Endothelial cell (in vitro differentiated cells): ENCODE measurements around the gene OTOF. TPM values are rescaled to one million over a fixed set of nuclear protein-coding genes. Genes with fewer than 3 reads are reported as not detected.

ENCODE experiments used
- DNase-seq: peaks from one replicate; pipeline ENCODE4 v3.0.0; 2021; ENCODE audit warnings: low spot score
- H3K27ac Mint-ChIP-seq: one replicate; pipeline ENCODE4 v1.8.0; 2021; ENCODE audit warnings: mixed read lengths, inconsistent platforms; ENCODE audit not compliant: unreplicated experiment
- H3K27me3 Mint-ChIP-seq: one replicate; pipeline ENCODE4 v1.8.0; 2021; ENCODE audit warnings: mild to moderate bottlenecking, moderate library complexity, mixed read lengths, inconsistent platforms; ENCODE audit not compliant: unreplicated experiment
- H3K36me3 Mint-ChIP-seq: one replicate; pipeline ENCODE4 v1.8.0; 2021; ENCODE audit warnings: mild to moderate bottlenecking, low read depth, mixed read lengths, inconsistent platforms; ENCODE audit not compliant: unreplicated experiment
- H3K4me1 Mint-ChIP-seq: one replicate; pipeline ENCODE4 v1.8.0; 2021; ENCODE audit warnings: mild to moderate bottlenecking, mixed read lengths, inconsistent platforms; ENCODE audit not compliant: unreplicated experiment
- H3K4me3 Mint-ChIP-seq: one replicate; pipeline ENCODE4 v1.8.0; 2021; ENCODE audit warnings: mild to moderate bottlenecking, mixed read lengths, inconsistent platforms; ENCODE audit not compliant: unreplicated experiment
- H3K9me3 Mint-ChIP-seq: one replicate; pipeline ENCODE4 v1.8.0; 2021; ENCODE audit warnings: mixed read lengths, inconsistent platforms; ENCODE audit not compliant: unreplicated experiment
- total RNA-seq: library from RNA; stranded (reverse); fragmentation: NEBNext Ultra II Directional; extraction: Animal tissue kit (Norgen Biotek cat#: 25700); gene quantifications from one replicate; pipeline ENCODE4 v1.2.1, GENCODE V29; 2021; ENCODE audit not compliant: unreplicated experiment
- TF ChIP-seq, protein P1 (sequence below): fragments of 200-600 bp; sonication (generic); IDR thresholded peaks from one replicate; pipeline ENCODE4 v1.5.0; 2021; ENCODE audit warnings: antibody characterized with exemption; ENCODE audit not compliant: unreplicated experiment

Gene OTOF
- total RNA-seq, 1 donor from 2014 or later: 0.13 TPM

DNA sequence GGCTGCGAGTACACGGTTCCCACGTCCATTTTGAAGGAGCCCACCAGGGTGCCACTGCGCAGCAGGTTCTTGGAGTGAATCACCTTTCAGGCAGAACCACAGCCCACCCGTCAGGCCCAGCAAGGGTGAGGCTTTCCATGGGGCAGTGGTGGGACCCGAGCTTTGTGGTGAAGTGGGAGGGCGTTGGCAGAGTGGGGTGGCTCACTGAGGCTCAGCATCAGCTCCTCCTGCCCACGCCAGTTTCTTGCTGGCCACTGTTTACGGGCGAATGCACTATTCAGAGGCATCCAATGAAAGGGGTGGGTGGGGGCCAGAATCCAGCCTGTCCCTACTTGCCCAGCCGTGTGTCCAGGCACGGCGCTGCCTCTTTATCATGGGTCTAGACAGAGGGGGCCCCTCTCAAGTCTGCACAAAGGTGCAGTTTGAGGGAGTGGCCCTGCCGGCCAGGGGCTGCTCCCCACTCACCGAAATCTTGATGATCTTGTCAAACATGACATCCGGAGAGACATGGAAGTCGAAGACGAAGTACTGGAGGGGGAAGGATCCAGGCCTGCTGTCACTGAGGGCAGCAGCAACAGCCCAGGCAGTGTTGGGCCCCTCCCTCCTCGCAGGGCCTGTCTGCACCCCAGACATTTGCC lies 11.4 kb upstream of the OTOF start:
- H3K27me3 Mint-ChIP-seq: peaks cover 9% of the 10 kb centered on the region
- H3K4me1 Mint-ChIP-seq: no peaks in the 10 kb centered on the region
- TF ChIP-seq, protein P1, sequence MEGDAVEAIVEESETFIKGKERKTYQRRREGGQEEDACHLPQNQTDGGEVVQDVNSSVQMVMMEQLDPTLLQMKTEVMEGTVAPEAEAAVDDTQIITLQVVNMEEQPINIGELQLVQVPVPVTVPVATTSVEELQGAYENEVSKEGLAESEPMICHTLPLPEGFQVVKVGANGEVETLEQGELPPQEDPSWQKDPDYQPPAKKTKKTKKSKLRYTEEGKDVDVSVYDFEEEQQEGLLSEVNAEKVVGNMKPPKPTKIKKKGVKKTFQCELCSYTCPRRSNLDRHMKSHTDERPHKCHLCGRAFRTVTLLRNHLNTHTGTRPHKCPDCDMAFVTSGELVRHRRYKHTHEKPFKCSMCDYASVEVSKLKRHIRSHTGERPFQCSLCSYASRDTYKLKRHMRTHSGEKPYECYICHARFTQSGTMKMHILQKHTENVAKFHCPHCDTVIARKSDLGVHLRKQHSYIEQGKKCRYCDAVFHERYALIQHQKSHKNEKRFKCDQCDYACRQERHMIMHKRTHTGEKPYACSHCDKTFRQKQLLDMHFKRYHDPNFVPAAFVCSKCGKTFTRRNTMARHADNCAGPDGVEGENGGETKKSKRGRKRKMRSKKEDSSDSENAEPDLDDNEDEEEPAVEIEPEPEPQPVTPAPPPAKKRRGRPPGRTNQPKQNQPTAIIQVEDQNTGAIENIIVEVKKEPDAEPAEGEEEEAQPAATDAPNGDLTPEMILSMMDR: no peak
- no peak for DNase-seq
- no peak overlapping the region for H3K4me3 Mint-ChIP-seq
- H3K27ac Mint-ChIP-seq: no peak overlapping the region
- no peaks in the 10 kb centered on the region for H3K9me3 Mint-ChIP-seq
- H3K36me3 Mint-ChIP-seq: no peaks in the 10 kb centered on the region

DNA sequence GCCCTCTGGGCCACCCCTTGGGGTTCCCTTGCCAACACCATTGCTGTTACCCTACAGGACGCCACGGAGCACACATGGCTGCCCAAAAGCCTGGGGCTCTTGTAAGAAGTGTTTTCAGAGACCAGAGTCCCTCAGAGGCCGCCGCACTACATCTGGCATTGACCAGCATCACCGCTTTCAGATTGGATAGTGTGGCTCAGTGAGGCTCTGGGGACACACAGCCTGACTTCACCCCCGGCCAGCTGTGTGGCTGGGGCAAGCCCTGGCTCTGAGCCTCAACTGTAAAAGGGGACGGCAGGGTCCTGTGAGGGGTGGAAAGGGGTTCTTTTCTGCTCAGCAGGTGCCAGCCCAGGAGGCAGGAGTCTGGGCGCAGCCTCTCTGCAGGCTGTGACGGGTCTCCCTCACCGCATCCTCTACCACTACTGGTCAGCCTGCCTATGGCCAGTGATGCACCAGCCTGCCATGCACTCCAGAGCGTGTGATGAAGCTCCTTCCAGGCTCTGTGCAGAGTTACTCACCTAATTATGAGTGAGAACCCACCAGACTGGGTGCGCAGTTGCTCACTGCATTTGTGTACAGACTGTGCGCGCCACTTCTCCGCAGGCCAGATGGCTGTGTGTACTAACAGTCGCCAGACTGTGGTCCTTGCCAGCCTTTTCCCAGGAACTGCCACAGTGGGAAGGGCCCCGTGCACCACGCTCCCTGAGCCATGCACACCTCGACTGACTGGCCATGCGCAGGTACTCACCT lies 10.7 kb upstream of the OTOF start:
- no peaks in the 10 kb centered on the region for H3K9me3 Mint-ChIP-seq
- TF ChIP-seq, protein P1: no peak
- no peak overlapping the region for H3K27ac Mint-ChIP-seq
- no peaks in the 10 kb centered on the region for H3K4me1 Mint-ChIP-seq
- H3K36me3 Mint-ChIP-seq: no peaks in the 10 kb centered on the region
- no peak overlapping the region for H3K4me3 Mint-ChIP-seq
- H3K27me3 Mint-ChIP-seq: peaks cover 9% of the 10 kb centered on the region
- no peak for DNase-seq

DNA sequence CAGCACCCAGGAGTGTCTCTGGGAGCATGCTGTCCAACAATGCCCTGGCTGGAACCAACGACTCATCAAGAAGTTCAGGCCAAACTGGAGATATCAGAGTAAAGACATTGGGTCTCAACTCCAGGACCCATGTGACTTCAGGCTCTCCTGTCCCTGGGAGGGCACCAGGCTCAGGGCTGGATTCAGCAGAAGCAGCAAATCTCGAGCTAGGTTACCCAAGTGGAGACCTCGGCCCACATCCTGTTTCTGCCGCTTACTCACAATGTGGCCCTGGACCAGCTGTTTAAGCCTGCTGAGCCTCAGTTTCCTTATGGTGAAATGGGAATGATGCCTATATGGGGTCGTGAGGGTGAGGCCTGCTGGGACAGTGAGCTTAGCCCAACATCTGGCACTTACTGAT lies 9.3 kb upstream of the OTOF start:
- Mint-ChIP-seq H3K27me3 (peaks cover 12% of the 10 kb centered on the region), H3K36me3 (no peaks in the 10 kb centered on the region), H3K9me3 (no peaks in the 10 kb centered on the region), H3K4me3 (no peak overlapping the region), H3K4me1 (no peaks in the 10 kb centered on the region), H3K27ac (no peak overlapping the region)
- TF ChIP-seq, protein P1: no peak
- no peak for DNase-seq

DNA sequence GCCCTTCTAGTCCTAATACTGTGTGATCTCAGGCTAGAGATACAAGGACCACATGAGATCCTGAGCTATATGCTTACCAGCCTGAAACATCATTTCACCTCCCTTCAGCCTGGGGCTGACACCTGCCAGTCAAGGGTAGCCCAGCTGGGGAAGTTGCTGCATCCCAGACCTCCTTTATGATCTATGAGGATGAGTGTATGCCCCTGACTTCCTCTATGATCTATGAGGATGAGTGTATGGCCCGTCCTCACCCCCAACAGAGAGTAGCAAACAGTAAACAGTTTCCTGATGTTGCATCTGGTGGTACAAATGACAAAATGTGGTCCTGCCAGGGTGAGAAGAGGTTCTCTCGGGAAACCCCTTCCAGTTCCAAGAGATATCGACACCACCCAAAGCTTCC lies 8.9 kb upstream of the OTOF start:
- Mint-ChIP-seq H3K4me1 (no peaks in the 10 kb centered on the region), H3K4me3 (no peak overlapping the region), H3K27me3 (peaks cover 12% of the 10 kb centered on the region), H3K9me3 (no peaks in the 10 kb centered on the region), H3K36me3 (no peaks in the 10 kb centered on the region), H3K27ac (no peak overlapping the region)
- TF ChIP-seq, protein P1: no peak
- no peak for DNase-seq
